ENCODE results near the gene LTBP1. TPM values are rescaled to one million over a fixed set of nuclear protein-coding genes. Genes with fewer than 3 reads are reported as not detected.

Gene LTBP1
- total RNA-seq, 4 donors from 2014 or later, result 8.7 to 18.7 (median 13.0) TPM

- Histone ChIP-seq H3K27me3 (no peaks in the 10 kb centered on the region), H3K4me3 (no peak overlapping the region), H3K36me3 (no peaks in the 10 kb centered on the region), H3K27ac (no peak overlapping the region), H3K4me1 (peaks cover 6% of the 10 kb centered on the region), H3K9me3 (no peaks in the 10 kb centered on the region)
- 74% methylated on average over 1 of the region's 1 CpG for WGBS
- TF ChIP-seq POLR2A (IDR thresholded peaks at IDR 0.05) (no peak), EP300 (IDR thresholded peaks at IDR 0.05) (no peak), POLR2AphosphoS5 (IDR thresholded peaks at IDR 0.05) (no peak)
- TF ChIP-seq, protein P1, sequence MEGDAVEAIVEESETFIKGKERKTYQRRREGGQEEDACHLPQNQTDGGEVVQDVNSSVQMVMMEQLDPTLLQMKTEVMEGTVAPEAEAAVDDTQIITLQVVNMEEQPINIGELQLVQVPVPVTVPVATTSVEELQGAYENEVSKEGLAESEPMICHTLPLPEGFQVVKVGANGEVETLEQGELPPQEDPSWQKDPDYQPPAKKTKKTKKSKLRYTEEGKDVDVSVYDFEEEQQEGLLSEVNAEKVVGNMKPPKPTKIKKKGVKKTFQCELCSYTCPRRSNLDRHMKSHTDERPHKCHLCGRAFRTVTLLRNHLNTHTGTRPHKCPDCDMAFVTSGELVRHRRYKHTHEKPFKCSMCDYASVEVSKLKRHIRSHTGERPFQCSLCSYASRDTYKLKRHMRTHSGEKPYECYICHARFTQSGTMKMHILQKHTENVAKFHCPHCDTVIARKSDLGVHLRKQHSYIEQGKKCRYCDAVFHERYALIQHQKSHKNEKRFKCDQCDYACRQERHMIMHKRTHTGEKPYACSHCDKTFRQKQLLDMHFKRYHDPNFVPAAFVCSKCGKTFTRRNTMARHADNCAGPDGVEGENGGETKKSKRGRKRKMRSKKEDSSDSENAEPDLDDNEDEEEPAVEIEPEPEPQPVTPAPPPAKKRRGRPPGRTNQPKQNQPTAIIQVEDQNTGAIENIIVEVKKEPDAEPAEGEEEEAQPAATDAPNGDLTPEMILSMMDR (IDR thresholded peaks at IDR 0.05), result no peak
- DNase-seq (ENCODE audit: low spot score in 2 of 2), result no peak
Measured at GRCh38 chr2:33242845-33243244, 296.1 kb downstream of the LTBP1 start.

DNA sequence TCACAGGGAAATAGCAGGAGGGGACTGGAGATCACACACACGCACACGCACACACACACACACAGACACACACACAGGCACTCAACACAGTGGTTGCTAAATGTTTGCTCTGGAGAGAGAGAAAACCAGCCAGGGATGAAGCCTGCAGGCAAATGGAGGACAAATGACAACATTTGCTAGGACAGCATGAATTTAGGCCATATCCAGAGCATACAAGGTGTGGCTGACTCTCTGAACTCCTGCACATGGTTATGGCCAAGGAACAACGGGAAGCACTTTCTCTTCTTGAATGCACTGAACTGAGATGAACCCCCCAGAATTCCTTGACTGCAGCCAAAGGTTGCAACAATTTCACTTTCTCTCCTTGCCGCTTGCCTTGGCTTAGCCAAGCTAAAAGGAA, 299.7 kb downstream of the LTBP1 start:
- Histone ChIP-seq H3K4me3 (no peak overlapping the region), H3K36me3 (peaks cover 3% of the 10 kb centered on the region), H3K9me3 (no peaks in the 10 kb centered on the region), H3K4me1 (peaks cover 6% of the 10 kb centered on the region), H3K27me3 (no peaks in the 10 kb centered on the region), H3K27ac (no peak overlapping the region)
- no peak for DNase-seq (ENCODE audit: low spot score in 2 of 2)
- no peak for TF ChIP-seq EP300 (IDR thresholded peaks at IDR 0.05)
- no peak for TF ChIP-seq POLR2AphosphoS5 (IDR thresholded peaks at IDR 0.05)
- TF ChIP-seq POLR2A (IDR thresholded peaks at IDR 0.05), result no peak
- TF ChIP-seq, protein P1 (IDR thresholded peaks at IDR 0.05), result no peak
- WGBS, result 82% methylated on average over 4 of the region's 4 CpGs

DNA sequence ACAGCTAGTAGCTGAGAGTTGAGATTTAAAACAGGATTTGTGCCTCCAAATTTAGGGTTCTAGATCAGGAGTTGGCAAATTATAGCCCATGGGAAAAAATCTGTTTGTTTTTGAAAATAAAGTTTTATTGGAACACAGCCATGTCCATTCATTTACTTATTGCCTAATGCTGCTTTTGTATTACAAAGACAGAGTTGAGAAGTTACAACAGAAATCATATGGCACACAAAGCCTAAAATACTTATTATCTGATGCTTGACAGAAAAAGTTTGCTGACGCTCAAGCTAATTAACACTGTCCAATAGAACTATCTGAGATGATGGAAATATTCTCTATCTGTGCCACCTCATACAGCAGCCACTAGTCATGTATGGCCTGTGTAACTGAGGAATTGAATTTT, 300.6 kb downstream of the LTBP1 start:
- H3K9me3 ChIP-seq, result no peaks in the 10 kb centered on the region
- H3K4me1 ChIP-seq, result peaks cover 6% of the 10 kb centered on the region
- WGBS, result 87% methylated on average over 1 of the region's 1 CpG
- no peaks in the 10 kb centered on the region for H3K27me3 ChIP-seq
- peaks cover 3% of the 10 kb centered on the region for H3K36me3 ChIP-seq
- no peak overlapping the region for H3K27ac ChIP-seq
- H3K4me3 ChIP-seq, result no peak overlapping the region
- no peak for DNase-seq (ENCODE audit: low spot score in 2 of 2)
- TF ChIP-seq EP300 (IDR thresholded peaks at IDR 0.05), result no peak
- no peak for TF ChIP-seq POLR2A (IDR thresholded peaks at IDR 0.05)
- no peak for TF ChIP-seq POLR2AphosphoS5 (IDR thresholded peaks at IDR 0.05)
- TF ChIP-seq, protein P1 (IDR thresholded peaks at IDR 0.05), result no peak

DNA sequence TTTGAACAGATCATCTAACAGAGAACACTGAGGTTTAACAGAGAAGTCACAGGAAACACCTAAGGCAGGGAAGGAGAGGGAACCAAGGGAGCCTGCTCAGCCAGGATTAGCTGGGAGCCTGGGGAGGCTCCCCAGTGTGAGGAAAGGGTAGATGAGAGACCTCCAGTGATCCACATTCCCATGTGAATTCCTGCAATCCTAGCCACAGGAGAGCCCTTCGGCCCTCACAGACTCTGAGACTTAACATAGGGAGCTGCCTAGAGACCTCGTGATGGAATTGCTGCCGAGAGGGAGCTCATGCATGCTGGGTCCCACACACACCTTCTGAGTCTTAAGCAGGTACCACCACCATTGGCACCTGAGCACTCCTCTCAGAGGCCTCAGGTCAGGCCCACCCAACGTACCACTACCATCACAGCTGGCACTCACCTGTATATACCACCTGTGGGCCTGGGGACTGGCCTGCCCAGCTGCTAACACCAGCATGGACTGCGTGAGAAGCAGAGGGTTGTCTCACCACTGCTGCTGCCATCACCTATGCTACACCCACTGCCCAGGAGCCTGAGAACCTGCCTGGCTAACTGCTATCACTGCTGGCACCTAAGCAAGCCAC, 303.8 kb downstream of the LTBP1 start:
- TF ChIP-seq, protein P1 (IDR thresholded peaks at IDR 0.05), result no peak
- TF ChIP-seq EP300 (IDR thresholded peaks at IDR 0.05) (no peak), POLR2AphosphoS5 (IDR thresholded peaks at IDR 0.05) (no peak), POLR2A (IDR thresholded peaks at IDR 0.05) (no peak)
- no peaks in the 10 kb centered on the region for H3K27me3 ChIP-seq
- DNase-seq (ENCODE audit: low spot score in 2 of 2), result no peak
- H3K36me3 ChIP-seq, result peaks cover 3% of the 10 kb centered on the region
- peaks cover 6% of the 10 kb centered on the region for H3K4me1 ChIP-seq
- WGBS, result 94% methylated on average over 5 of the region's 5 CpGs
- no peaks in the 10 kb centered on the region for H3K9me3 ChIP-seq
- no peak overlapping the region for H3K4me3 ChIP-seq
- H3K27ac ChIP-seq, result no peak overlapping the region

DNA sequence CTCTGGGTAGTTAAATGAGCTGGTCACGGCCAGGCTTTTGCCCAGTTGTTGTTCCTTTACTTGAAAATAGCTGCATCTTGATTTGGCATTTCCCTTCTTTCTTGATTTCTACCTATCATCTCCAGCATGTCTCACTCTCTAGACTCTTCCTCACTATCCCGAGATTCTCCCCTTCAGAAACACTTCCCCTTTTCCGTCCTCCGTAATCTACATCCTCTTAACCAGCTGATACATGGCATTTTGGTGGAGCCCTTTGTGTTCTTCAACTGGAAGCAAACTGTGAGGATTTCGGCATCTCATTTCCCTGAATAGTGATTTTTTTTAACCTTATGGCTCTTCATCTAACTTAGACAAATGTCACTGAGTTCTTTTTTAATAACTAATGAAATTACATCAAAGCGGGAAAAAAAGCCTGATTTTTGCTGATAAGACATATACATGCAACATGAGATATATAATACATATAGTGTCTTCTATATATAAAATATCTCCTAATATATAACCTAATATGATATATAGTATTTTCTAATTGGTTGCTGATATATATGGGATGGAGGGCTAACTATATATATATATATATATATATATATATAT, 309.5 kb downstream of the LTBP1 start:
- Histone ChIP-seq H3K27ac (no peak overlapping the region), H3K36me3 (no peaks in the 10 kb centered on the region), H3K9me3 (no peaks in the 10 kb centered on the region), H3K4me1 (no peaks in the 10 kb centered on the region), H3K4me3 (no peak overlapping the region), H3K27me3 (no peaks in the 10 kb centered on the region)
- no peak for TF ChIP-seq EP300 (IDR thresholded peaks at IDR 0.05)
- 93% methylated on average over 6 of the region's 6 CpGs for WGBS
- no peak for DNase-seq (ENCODE audit: low spot score in 2 of 2)

Measured in suprapubic skin (tissue), 4 donors.